GM12891 (cell line): ENCODE data around the gene HIGD1B.

Experiments used
- DNase-seq: peaks from one replicate; pipeline ENCODE4 v3.0.0; 2011; ENCODE audit warnings: low spot score; ENCODE audit not compliant: insufficient read length
- FAIRE-seq: peaks from 2 replicates; lab custom pipeline; 2011; peaks lifted over from hg19 to GRCh38; lab: Jason Lieb, UNC
- PAX5 ChIP-seq: IDR thresholded peaks from 2 replicates; pipeline ENCODE4 v1.6.1; 2011; ENCODE audit warnings: low read length, moderate library complexity, mild to moderate bottlenecking; ENCODE audit not compliant: insufficient read depth, severe bottlenecking
- POLR2A ChIP-seq: IDR thresholded peaks from 2 replicates; pipeline ENCODE4 v1.6.1; 2011; ENCODE audit warnings: low read depth, low read length, control low read depth
- POLR2AphosphoS5 ChIP-seq: IDR thresholded peaks from 2 replicates; pipeline ENCODE4 v1.6.1; 2011; ENCODE audit warnings: low read depth, low read length, control low read depth
- POU2F2 ChIP-seq: IDR thresholded peaks from 2 replicates; pipeline ENCODE4 v1.6.1; 2011; ENCODE audit warnings: low read depth, mild to moderate bottlenecking, control low read depth, low read length, moderate library complexity
- SPI1 ChIP-seq: IDR thresholded peaks from 2 replicates; pipeline ENCODE4 v1.6.1; 2011; ENCODE audit warnings: low read depth, low read length, control low read depth
- TAF1 ChIP-seq: IDR thresholded peaks from 2 replicates; pipeline ENCODE4 v1.6.1; 2011; ENCODE audit warnings: low read depth, low read length, control low read depth

The HIGD1B gene

DNA sequence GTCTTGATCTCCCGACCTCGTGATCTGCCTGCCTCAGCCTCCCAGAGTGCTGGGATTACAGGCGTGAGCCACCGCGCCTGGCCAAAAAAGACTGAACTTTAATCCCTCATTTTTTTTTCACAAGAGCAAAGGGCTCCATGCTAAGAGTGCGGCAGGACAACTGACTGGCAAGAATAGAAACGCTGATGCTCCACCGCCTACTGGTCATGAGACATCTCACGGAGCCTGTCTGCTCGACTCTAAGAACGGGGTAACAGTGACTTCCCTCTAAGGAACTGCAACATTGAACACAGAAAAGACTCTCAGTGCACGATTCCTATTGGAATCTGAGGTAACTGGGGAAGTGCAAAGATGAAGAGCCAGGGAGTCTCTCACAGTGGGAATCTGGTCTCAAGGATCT lies 23.9 kb downstream of the HIGD1B start:
- FAIRE-seq, result no peak
- TF ChIP-seq POLR2AphosphoS5, result no peak
- no peak for TF ChIP-seq POLR2A
- TF ChIP-seq TAF1, result no peak
- TF ChIP-seq PAX5, result no peak
- no peak for TF ChIP-seq POU2F2
- TF ChIP-seq SPI1, result no peak
- DNase-seq, result no peak

DNA sequence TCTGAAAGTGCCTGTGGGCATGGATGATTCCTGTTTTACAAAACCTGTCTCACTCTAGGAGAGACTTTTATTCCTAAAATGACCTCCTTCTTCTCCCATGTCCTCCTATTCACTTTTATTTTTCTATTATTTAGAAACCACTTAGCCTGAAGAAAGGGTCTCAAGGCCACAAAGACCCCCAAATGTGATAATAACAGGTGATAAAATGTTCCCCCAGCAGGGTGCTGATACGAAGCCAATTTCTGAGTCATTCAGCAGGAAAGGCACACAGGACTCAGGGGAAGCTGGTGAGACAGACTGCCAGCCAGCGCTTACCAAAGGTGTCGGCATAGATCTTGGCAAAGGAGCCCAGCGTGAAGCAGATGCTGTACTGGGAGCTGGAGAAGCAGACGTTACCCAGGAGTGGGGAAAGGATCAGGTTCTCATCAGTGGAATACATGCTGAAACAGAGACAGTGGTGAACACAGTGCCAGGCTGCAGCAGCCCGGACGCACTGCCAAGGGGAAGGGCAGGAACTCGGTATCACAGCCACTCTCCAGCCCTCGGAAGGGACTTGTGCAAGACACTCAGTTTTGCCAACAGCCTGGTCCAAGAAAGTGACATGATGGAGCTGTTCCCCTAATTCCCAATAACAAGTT lies 24.6 kb downstream of the HIGD1B start:
- DNase-seq, result no peak
- FAIRE-seq, result no peak

GRCh38 chr17:44875761-44876160 lies 28.1 kb downstream of the HIGD1B start:
- no peak for FAIRE-seq
- DNase-seq, result no peak
- no peak for TF ChIP-seq TAF1
- TF ChIP-seq POLR2AphosphoS5, result no peak
- no peak for TF ChIP-seq SPI1
- TF ChIP-seq POLR2A, result no peak
- no peak for TF ChIP-seq PAX5
- no peak for TF ChIP-seq POU2F2

More for the DNA sequence above, 24.6 kb downstream of the HIGD1B start:
- TF ChIP-seq POLR2AphosphoS5 (no peak), POU2F2 (no peak), TAF1 (no peak), SPI1 (no peak), POLR2A (no peak), PAX5 (no peak)

GRCh38 chr17:44877121-44877520 lies 29.4 kb downstream of the HIGD1B start:
- TF ChIP-seq PAX5 (no peak), SPI1 (no peak), POLR2AphosphoS5 (no peak), POU2F2 (no peak), TAF1 (no peak), POLR2A (no peak)
- no peak for FAIRE-seq
- no peak for DNase-seq

- TF ChIP-seq TAF1, result no peak
- TF ChIP-seq PAX5, result no peak
- no peak for TF ChIP-seq POLR2A
- no peak for TF ChIP-seq SPI1
- TF ChIP-seq POLR2AphosphoS5, result no peak
- no peak for TF ChIP-seq POU2F2
- FAIRE-seq (no peak), DNase-seq (no peak)
These were observed 31.0 kb downstream of the HIGD1B start for GRCh38 chr17:44878627-44879221.

- no peak for TF ChIP-seq POLR2A
- TF ChIP-seq POLR2AphosphoS5, result no peak
- DNase-seq, result no peak
- FAIRE-seq, result no peak
These were observed 31.7 kb downstream of the HIGD1B start for GRCh38 chr17:44879376-44879775.

DNA sequence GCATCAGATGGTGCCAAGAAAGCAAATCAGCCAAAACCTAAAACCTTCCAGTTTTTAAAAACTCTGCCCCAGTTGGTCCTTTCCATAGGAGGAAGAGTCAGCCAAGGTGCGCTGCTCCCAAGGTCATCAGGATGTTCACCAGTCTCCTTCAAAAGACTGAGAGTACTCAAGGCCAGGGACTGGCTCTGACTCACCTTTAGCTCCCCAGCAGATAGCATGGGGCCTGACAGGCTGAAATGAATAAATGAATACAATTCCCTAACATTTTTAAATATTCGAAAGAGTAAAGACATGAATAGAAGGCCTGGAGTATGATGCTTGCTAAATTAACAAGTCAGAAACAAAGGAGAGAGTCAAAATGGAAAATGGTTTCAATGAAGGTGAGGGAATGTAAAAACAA lies 32.4 kb downstream of the HIGD1B start:
- FAIRE-seq, result no peak

GRCh38 chr17:44881145-44881544 lies 33.5 kb downstream of the HIGD1B start:
- TF ChIP-seq POLR2AphosphoS5 (no peak), TAF1 (no peak), SPI1 (no peak), PAX5 (no peak), POLR2A (no peak), POU2F2 (no peak)
- FAIRE-seq (no peak), DNase-seq (no peak)

More for the DNA sequence above, 32.4 kb downstream of the HIGD1B start:
- no peak for TF ChIP-seq PAX5
- no peak for TF ChIP-seq POLR2A
- no peak for TF ChIP-seq POU2F2
- TF ChIP-seq POLR2AphosphoS5, result no peak
- no peak for TF ChIP-seq SPI1
- TF ChIP-seq TAF1, result no peak
- DNase-seq, result no peak

- FAIRE-seq (no peak), DNase-seq (no peak)
- TF ChIP-seq POU2F2 (no peak), POLR2A (no peak), TAF1 (no peak), SPI1 (no peak), PAX5 (no peak), POLR2AphosphoS5 (no peak)
These were observed 37.3 kb downstream of the HIGD1B start for GRCh38 chr17:44884941-44885340.

- no peak for TF ChIP-seq POU2F2
- no peak for TF ChIP-seq PAX5
- no peak for TF ChIP-seq POLR2AphosphoS5
- TF ChIP-seq SPI1, result no peak
- TF ChIP-seq POLR2A, result no peak
- TF ChIP-seq TAF1, result no peak
- no peak for FAIRE-seq
- no peak for DNase-seq
These were observed 39.3 kb downstream of the HIGD1B start for GRCh38 chr17:44887016-44887415.
